Activated naive CD8-positive, alpha-beta T cell (primary cell): Measurements from ENCODE around the gene SMAD5.
A peak's percentile ranks its signal among the peaks of the same experiment; 100 is the strongest.

Experiments used
- H3K27ac Mint-ChIP-seq: one replicate; pipeline ENCODE4 v1.8.0; 2021; ENCODE audit warnings: mixed read lengths
- H3K27me3 Mint-ChIP-seq: one replicate; pipeline ENCODE4 v1.8.0; 2021; ENCODE audit warnings: mixed read lengths
- H3K36me3 Mint-ChIP-seq: one replicate; pipeline ENCODE4 v1.8.0; 2021; ENCODE audit warnings: mixed read lengths
- H3K4me1 Mint-ChIP-seq: one replicate; pipeline ENCODE4 v1.8.0; 2021; ENCODE audit warnings: low read depth, mixed read lengths
- H3K4me3 Mint-ChIP-seq: one replicate; pipeline ENCODE4 v1.8.0; 2021; ENCODE audit warnings: mild to moderate bottlenecking, mixed read lengths
- H3K9me3 Mint-ChIP-seq: one replicate; pipeline ENCODE4 v1.8.0; 2021; ENCODE audit warnings: low read depth, mixed read lengths

SMAD5 gene

DNA sequence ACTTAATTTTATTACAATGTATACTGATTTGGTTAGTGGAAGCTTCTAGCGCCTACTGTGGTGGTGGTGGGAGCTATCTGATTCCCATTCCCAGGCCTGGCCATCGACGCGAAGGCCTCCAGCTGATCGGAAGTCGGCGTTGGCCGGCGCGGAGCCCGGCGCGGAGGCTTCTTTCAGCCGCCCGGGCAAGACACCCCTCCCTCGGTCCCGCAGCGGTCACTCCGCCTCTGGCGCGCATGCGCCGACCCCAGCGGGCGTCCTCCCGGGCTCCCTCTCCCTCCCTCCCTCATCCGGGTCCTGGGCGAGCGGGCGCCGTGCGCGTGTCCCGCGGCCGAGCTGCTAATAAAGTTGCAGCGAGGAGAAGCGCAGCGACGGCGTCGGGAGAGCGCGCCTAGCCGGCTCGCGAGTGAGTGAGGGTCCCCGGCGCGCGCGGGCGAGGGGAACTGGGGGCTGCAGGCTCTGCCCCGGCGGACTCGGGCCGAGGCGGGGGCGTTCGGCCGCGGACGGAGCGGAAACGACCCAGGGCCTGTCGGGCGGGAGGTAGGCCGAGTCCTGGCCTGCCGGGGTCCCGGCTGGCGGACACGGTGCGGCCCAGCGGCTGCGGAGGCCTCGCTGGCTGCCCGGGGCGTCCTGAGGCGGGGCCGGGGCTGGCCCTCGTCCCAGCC lies at the start of gene SMAD5:
TSS of gene SMAD5 (plus strand) at position 289 of the 665 bp plus-strand sequence. CDS start 20,916 bp downstream, outside the sequence.
- Mint-ChIP-seq H3K27ac (peak within 1 kb of the TSS; percentile 13), H3K27me3 (peaks cover 13% of the 10 kb centered on the region), H3K4me3 (peak within 1 kb of the TSS; percentile 88), H3K9me3 (no peaks in the 10 kb centered on the region), H3K36me3 (no peaks in the 10 kb centered on the region), H3K4me1 (peaks cover 19% of the 10 kb centered on the region)

DNA sequence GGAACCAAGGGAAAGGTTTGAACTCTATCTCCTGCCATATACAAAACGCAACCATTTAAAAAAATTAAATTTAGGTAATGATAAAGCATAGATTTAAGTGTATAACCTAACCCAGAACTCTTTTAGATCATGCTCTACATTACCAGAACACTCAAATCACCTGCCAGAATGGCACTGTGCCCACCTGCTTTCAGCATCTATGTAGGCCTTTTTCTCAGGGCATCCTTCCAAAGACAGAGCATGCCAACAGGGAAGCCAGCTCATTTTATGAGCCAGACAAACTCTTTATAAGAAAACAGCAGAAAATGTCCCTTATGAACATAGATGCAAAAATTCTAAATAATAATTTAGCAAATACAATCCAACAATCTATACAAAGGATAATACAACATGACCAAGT lies 47.9 kb upstream of the SMAD5 start:
- Mint-ChIP-seq H3K27ac (no peak overlapping the region), H3K36me3 (no peaks in the 10 kb centered on the region), H3K4me1 (peaks cover 7% of the 10 kb centered on the region), H3K27me3 (peaks cover 6% of the 10 kb centered on the region), H3K9me3 (no peaks in the 10 kb centered on the region), H3K4me3 (no peak overlapping the region)

DNA sequence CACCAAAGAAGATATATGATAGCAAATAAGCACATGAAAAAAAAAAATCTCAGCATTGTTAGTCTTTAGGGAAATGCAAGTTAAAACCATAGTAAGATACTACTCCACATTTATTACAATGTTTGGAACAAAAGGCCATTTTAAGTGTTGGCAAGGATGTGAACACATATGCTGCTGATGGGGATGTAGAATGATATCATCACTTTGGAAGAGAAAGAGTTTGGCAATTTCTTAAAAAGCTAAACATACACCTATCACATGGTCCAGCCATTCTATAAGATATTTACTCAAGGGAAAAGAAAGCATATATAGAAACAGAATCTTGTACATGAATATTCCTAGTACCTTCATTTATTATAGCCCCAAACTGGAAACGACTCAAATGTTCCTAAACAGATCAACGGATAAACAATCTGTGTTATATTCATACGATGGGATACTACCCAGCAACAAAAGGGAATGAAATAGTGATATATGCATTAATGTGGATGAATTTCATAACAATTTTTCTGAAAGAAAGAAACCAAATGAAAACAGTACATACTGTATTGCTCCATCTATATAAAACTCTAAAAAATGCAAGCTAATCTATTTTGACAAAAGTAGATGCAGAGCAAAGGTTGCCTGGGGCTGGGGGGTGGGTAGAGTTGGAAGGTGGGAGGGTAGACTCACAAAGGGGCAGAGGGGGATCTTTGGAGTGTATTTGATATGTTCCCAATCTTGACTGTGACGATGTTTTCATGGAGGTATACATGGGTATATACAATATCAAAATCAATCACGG lies 45.7 kb upstream of the SMAD5 start:
- no peaks in the 10 kb centered on the region for H3K27me3 Mint-ChIP-seq
- H3K36me3 Mint-ChIP-seq: no peaks in the 10 kb centered on the region
- H3K4me1 Mint-ChIP-seq: no peaks in the 10 kb centered on the region
- H3K9me3 Mint-ChIP-seq: no peaks in the 10 kb centered on the region
- H3K4me3 Mint-ChIP-seq: no peak overlapping the region
- H3K27ac Mint-ChIP-seq: no peak overlapping the region

GRCh38 chr5:136087961-136088871 lies 44.4 kb upstream of the SMAD5 start:
- H3K27me3 Mint-ChIP-seq: no peaks in the 10 kb centered on the region
- H3K4me3 Mint-ChIP-seq: no peak overlapping the region
- no peaks in the 10 kb centered on the region for H3K9me3 Mint-ChIP-seq
- H3K27ac Mint-ChIP-seq: no peak overlapping the region
- H3K36me3 Mint-ChIP-seq: no peaks in the 10 kb centered on the region
- H3K4me1 Mint-ChIP-seq: no peaks in the 10 kb centered on the region

GRCh38 chr5:136089791-136090190 lies 42.9 kb upstream of the SMAD5 start:
- no peaks in the 10 kb centered on the region for H3K36me3 Mint-ChIP-seq
- no peaks in the 10 kb centered on the region for H3K9me3 Mint-ChIP-seq
- H3K4me1 Mint-ChIP-seq: no peaks in the 10 kb centered on the region
- H3K27me3 Mint-ChIP-seq: peaks cover under 1% of the 10 kb centered on the region
- H3K4me3 Mint-ChIP-seq: no peak overlapping the region
- H3K27ac Mint-ChIP-seq: no peak overlapping the region

- Mint-ChIP-seq H3K9me3 (no peaks in the 10 kb centered on the region), H3K27me3 (peaks cover 4% of the 10 kb centered on the region), H3K4me1 (no peaks in the 10 kb centered on the region), H3K4me3 (no peak overlapping the region), H3K27ac (no peak overlapping the region), H3K36me3 (no peaks in the 10 kb centered on the region)
Observed at GRCh38 chr5:136090319-136090718, 42.3 kb upstream of the SMAD5 start.

DNA sequence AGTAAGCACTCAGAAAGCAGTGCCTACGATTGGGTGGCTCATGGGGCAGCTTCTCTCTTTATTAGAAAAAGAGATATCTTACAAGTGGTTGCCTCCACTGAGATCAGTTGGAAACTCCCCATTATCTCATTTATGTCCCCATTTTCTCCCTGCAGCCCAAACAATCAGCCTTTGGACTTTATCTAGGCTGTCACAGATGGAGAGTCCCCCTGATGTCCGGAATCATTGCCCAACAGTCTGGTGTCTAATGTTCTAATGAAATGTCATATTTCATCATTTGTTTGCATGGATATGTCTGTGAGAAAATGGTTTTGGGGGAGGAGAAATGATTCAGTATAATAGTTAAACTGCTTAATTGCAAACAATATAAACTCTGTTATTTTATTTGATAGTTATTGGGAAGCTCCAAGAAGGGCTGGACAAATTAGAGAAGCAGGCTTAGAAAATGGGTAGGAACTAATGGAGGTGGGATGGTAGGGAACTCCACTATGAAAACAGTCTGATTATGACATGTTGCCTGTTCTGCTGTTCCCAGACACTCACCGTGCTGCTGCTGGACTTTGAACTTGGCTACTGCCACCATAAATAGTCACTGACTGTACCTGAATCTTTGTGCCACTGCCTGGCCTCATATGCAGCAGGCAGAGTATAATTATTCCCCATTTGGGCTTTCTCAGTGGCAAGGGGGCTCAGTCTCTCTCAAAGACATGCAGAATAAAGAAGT lies 38.3 kb upstream of the SMAD5 start:
- H3K4me3 Mint-ChIP-seq: no peak overlapping the region
- H3K27me3 Mint-ChIP-seq: peaks cover 6% of the 10 kb centered on the region
- no peaks in the 10 kb centered on the region for H3K9me3 Mint-ChIP-seq
- no peak overlapping the region for H3K27ac Mint-ChIP-seq
- no peaks in the 10 kb centered on the region for H3K36me3 Mint-ChIP-seq
- H3K4me1 Mint-ChIP-seq: no peaks in the 10 kb centered on the region

DNA sequence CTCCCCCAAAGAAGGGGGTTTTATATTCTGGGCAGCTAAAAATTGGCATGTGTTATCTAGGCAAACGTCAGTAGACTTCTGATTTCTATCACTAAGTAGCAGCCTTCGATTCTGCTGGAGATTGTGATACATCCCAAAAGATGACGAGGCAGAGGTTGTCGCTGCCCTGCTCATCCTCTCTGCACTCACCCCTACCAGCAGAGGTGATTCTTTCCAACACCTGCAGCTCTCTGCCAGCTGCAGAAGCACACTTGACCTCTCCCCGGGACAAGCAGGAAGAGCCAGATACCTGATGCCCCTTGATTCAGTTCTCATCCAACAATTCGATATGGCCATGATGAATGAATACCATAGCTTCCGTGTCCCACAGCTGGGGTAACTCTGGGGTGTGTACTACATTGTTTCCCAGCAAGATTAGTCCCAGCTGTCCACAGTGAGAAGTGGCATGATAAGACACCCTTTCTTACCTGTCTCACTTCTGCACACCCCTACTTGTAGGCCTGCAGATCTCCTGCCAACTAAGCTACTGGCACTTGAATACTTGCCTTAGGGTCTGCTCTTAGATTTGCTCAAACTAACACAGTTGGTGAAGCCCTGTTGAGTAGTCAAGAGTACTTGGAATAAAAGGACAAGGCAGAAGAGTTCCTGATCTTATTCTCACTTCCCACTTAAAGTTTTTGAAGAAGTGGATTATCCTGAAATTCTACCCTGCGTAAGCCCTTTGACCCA lies 37.6 kb upstream of the SMAD5 start:
- Mint-ChIP-seq H3K27ac (no peak overlapping the region), H3K4me1 (no peaks in the 10 kb centered on the region), H3K4me3 (no peak overlapping the region), H3K27me3 (peaks cover 6% of the 10 kb centered on the region), H3K36me3 (no peaks in the 10 kb centered on the region), H3K9me3 (no peaks in the 10 kb centered on the region)

- Mint-ChIP-seq H3K36me3 (no peaks in the 10 kb centered on the region), H3K27me3 (peaks cover 6% of the 10 kb centered on the region), H3K4me1 (no peaks in the 10 kb centered on the region), H3K9me3 (no peaks in the 10 kb centered on the region), H3K27ac (no peak overlapping the region), H3K4me3 (no peak overlapping the region)
Observed at GRCh38 chr5:136098176-136098575, 34.5 kb upstream of the SMAD5 start.

- H3K9me3 Mint-ChIP-seq: no peaks in the 10 kb centered on the region
Observed at GRCh38 chr5:136099870-136100269, 32.8 kb upstream of the SMAD5 start.

GRCh38 chr5:136101884-136102283 lies 30.8 kb upstream of the SMAD5 start:
- Mint-ChIP-seq H3K36me3 (no peaks in the 10 kb centered on the region), H3K27me3 (no peaks in the 10 kb centered on the region), H3K27ac (no peak overlapping the region), H3K9me3 (no peaks in the 10 kb centered on the region), H3K4me3 (no peak overlapping the region), H3K4me1 (no peaks in the 10 kb centered on the region)

More at GRCh38 chr5:136099870-136100269, 32.8 kb upstream of the SMAD5 start:
- H3K27ac Mint-ChIP-seq: no peak overlapping the region
- no peaks in the 10 kb centered on the region for H3K36me3 Mint-ChIP-seq
- H3K4me1 Mint-ChIP-seq: no peaks in the 10 kb centered on the region
- no peak overlapping the region for H3K4me3 Mint-ChIP-seq
- peaks cover 5% of the 10 kb centered on the region for H3K27me3 Mint-ChIP-seq

DNA sequence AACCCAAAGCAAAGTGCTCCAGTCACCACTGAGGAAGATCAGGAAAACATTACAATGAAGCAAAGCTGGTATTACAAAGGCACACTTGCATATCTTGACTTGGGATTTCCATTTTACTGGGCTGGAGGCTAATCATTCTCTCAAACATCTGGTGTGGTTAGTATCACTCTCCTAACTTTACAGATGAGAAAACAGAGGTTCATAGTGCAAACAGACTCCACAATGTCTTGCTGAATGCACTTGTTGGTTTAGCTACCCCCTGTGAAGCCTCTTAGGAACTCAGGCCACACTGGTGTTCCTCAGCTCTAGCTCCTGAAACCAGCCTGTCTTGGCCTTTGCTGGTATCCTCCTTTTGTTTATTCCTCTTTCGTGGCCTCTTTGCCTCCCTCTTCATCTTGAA lies 29.5 kb upstream of the SMAD5 start:
- H3K9me3 Mint-ChIP-seq: no peaks in the 10 kb centered on the region
- H3K36me3 Mint-ChIP-seq: no peaks in the 10 kb centered on the region
- H3K27ac Mint-ChIP-seq: no peak overlapping the region
- no peak overlapping the region for H3K4me3 Mint-ChIP-seq
- no peaks in the 10 kb centered on the region for H3K4me1 Mint-ChIP-seq
- no peaks in the 10 kb centered on the region for H3K27me3 Mint-ChIP-seq

GRCh38 chr5:136104306-136104965 lies 28.2 kb upstream of the SMAD5 start:
- H3K4me3 Mint-ChIP-seq: no peak overlapping the region
- H3K9me3 Mint-ChIP-seq: no peaks in the 10 kb centered on the region
- H3K4me1 Mint-ChIP-seq: no peaks in the 10 kb centered on the region
- H3K27ac Mint-ChIP-seq: no peak overlapping the region
- H3K27me3 Mint-ChIP-seq: no peaks in the 10 kb centered on the region
- H3K36me3 Mint-ChIP-seq: no peaks in the 10 kb centered on the region
